ENCODE results near the gene TRIM28.

TRIM28 gene

DNA sequence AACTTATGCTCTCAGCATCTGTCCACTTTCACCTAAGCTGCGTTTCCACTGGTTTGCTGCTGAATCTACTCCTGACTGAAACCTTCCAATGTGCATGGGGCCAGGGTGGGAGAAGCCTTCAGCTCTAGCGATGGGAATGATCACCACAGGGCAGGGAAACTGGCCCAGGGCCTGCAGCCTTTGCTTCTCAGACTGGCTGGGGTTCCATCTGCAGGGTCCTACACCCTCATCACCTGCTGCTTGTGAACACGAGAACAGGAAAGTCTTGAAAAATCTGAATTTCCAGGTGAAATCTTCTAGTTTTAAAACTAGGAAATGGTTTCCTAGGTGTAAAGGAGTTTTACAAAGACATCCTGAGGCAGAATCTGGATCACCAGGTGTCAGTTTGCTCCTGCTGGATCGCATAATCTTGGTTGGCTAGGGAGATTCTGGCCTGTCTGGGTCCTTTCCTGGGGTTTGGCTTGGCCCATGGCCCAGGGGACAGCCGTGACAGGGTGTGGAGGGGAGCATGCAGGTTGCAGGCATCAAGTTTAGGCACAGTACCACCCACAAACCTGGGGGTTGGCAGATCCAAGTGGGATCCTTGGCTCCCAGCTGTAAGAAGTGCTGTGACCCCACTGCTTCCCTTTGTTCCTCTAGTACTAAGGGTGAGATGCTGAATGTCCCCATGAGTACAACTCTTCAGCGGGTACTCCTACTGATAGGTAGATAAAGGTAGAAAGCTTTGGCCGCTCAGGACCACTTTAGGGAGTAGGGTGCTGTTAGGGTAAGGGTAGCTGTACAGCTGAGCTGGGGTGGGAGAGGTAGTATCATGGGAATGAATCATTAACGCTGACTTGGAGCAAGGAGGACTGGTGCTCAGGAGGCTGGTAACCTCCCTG is 16.4 kb downstream of the TRIM28 start:
- no peak for DNase-seq (ENCODE audit: low read depth in 2 of 2)

DNA sequence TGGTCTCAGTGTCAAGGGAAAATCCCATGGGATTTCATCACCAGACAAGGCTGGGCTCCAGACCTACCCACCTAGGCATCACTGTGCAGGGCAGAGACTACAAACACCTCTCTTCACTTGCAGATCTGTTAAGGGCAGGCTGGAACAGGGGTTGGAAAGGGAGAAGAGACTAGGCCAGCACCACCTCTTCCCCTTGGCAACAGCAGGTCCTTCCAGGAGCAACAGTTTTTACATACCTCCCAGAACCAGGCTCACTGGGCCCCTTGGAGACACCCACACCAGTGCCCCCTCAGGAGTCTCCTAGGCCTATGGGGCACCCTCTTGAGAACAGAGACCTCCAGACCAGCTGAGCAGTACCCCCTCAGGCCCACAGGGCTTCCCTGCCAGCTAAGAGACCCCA is 17.1 kb downstream of the TRIM28 start:
- DNase-seq (ENCODE audit: low read depth in 2 of 2), result no peak

DNA sequence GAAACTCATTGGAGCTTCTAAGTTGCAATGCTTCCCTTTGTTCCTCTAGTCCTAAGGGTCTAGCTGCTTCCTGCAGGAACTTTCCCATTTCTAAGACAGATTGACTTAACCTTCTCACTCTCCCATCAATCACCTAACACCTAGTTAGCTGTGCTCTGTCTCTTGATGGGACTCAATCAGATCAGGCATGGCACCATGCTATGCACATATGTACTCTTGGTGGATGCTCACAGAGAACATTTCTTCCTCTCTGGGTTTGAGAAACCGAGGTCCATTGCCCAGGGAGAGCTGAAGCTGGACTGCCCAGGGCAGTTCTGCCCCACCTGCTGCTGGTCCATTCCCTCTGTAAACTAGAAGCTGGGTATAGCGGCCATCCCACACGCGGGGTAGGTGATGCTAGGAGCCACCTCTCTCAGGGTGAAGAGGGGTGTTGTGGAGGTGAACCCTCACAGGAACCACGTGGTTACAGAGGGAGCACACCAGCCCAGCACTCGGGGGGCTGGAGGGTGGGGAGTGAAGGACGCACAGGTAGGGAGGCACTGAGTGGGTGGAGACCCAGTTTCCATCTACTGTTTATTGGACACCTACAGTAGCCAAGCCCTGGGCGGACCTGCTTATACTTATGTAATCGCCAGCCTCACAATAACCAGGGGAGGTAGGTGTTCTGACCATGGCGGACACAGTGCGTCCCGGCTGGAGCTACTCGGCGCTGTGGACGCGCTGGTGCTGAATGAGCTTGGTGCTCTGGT is 17.7 kb downstream of the TRIM28 start:
- DNase-seq (ENCODE audit: low read depth in 2 of 2), result no peak

DNA sequence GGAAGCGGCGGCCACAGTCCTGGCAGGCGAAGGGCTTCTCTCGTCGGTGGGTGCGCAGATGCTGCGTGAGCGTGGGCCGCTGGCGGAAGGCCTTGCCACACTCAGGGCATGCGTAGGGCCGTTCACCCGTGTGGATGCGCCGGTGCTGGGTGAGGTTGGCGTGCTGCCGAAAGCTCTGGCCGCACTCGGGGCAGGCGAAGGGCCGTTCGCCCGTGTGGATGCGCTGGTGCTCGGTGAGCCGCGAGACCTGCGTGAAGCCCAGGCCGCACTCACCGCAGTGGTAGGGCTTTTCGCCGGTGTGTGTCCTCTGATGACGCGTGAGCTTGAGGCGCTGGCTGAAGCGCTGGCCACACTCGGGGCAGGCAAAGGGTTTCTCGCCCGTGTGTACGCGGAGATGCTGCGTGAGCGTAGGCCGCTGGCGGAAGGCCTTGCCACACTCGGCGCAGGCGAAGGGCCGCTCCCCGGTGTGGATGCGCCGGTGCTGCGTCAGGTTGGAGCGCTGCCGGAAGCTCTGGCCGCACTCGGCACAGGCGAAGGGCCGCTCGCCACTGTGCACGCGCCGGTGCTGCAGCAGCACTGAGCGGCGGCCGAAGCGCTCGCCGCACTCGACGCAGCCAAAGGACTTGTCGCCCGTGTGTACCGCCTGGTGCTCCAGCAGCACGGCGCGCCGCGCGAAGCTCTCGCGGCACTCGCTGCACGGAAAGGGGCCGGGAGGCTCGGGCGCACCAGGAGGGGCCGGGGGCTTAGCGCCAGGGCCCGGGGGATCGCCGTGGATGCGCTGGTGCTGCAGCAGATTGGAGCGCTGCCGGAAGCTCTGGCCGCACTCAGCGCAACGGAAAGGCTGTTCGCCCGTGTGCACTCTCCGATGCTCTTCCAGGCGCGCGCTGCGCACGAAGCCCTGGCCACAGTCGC is 18.5 kb downstream of the TRIM28 start:
- DNase-seq (ENCODE audit: low read depth in 2 of 2), result no peak

DNA sequence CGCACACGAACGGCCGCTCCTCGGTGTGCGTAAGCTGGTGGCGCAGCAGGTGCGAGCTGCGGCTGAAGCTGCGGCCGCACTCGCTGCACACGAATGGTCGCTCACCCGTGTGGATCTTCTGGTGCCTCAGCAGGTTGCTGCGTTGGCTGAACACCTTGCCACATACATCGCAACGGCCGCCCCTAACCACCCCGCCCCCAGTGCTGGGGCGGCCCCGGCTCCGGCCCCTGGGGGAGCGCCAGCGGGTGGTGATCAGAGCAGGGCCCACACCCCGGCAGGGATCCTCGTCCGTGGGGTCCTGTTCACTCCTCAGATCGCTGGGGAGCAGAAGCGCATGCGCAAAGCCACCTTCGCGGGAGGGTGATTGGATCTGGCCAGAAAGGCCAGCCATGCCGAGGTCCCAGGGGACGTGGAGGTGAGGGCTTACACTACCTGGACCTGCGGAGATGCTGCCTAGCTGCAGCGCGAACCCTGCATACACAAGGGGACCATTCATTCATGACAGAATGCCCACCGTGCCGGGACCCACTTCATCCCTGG is 19.2 kb downstream of the TRIM28 start:
- DNase-seq (ENCODE audit: low read depth in 2 of 2), result no peak

DNA sequence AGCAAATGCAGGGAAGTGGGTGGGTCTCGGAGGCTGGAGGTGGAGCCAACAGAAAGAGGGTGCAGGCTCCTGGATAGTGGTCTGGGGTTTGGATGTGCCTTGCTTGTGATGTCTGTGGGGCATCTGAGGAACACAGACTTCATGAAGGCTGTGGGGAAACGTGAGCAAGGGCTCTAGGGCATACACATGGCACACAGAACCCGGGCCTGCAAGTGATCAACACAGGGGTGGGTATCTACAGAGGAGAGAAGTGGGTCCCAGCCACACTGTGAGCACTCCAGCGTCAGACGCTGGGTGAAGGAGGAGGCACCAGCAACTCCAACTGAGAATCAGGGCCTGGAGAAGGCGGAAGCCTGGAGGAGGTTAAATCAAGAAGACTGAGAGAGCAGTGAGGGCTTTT is 20.0 kb downstream of the TRIM28 start:
- DNase-seq (ENCODE audit: low read depth in 2 of 2), result no peak

DNA sequence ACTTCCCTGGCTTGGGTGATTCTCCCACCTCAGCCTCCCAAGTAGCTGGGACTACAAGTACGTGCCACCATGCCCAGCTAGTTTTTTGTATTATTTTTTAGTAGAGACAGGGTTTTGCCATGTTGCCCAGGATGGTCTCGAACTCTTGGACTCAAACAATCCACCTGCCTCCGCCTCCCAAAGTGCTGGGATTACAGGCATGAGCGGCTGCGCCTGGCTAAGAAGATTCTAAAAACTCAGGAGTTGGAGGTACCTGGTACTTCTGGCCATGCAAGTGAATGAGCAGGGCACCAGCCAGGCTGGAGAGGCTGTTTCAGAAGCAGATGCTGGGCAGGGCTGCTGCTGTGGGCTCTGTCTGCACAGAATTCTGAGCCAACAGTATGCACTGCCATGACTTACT is 23.1 kb downstream of the TRIM28 start:
- no peak for DNase-seq (ENCODE audit: low read depth in 2 of 2)

DNA sequence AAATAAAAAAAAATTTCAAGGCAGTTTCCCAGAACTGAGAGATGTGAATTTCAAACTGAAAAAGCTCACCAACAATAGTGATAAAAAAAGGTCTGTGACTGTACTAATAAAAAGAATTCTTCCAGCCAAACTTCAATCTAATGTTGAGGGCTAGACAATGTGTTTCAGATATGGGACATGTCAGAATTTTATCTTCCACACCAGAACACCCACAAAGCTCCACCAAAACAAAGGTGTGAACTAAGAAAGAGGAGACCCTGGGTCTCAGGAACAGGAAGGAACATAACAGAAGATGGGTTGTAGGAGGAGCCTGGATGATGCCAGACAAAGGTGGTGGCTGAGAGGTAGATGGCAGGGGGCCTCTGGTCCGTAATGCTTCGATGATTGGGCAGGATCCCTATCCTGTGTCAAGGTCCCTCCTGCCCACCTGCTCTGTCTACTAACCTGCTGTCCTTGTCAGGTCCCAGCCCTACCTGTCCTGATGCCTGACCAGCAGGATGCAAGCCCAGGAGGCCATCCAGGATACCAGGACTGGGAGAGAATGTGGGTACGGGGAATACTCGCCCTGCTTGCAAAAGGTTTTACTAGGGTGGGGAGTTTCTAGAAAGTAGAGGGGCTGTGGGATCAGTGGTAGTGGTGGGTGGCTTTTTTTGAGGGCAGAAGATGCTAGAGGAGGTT is 24.7 kb downstream of the TRIM28 start:
- DNase-seq (ENCODE audit: low read depth in 2 of 2), result no peak

DNA sequence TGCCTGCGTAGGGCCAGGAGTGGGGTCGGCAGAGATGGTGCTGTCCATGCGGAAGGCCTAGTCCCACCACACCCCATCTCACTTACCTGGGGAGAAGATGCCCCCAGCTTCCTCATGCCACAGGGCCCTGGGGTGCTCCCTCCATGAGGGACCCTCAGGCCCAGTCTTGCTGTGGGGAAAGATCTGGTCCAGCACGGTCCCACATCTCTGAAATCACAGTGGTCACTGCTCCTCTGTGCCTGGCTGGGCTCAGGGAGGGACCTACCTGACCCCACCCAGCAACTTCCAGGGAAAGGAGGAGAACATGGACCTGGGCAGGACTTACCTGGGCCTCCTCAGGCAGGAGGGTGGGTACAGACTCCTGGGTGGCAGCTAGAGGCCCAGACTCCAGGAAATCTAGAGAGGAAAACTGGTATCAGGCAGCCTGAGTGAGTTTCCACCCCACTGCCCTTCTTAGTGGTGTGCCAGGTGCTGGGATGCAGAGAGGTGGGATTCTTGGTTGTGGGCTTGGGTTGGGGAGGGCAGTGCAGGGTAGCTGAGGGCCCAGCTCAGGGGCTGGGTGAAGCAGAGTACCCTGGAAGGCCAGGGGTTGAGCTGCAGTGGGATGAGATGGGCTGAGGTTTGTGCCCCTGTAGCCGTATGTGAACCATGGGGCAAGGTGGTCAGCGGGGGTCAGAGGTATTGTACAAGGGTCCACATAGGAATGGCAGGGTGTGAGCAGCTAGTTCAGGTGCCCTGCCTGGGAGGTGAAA is 25.5 kb downstream of the TRIM28 start:
- no peak for DNase-seq (ENCODE audit: low read depth in 2 of 2)

DNA sequence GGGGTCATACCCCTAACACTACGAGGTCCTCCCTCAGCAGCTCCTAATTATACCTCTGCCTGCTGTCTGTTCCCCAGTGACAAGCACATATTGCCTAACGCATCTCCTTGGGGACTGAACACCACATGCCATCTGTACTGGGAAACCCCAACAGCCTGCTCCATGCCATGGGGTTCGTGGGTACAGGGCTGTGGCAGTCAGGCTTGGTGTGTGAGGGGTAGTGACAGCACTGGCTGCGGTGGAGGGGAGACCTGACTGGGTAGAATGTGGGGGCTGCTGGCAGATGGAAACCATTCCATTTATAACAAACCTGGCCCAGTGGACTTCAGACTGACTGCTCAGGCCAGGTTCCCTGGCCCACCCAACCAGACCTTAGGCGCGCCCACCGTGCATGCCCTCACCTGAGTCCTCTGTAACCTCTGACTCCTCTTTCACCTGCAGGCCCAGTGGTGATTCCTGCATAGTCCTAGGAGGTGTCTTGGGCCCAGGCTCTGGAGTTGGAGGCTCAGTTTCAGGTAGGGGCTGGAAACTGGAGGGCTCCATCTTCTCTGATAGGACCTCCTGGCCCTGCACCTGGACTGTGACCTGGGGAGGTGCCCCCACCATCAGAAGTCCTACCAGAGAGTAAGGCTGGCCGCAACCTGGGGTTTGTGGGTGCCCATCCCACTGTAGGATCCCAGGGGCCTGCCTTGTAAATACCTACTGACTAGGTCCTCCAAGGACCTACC is 26.2 kb downstream of the TRIM28 start:
- no peak for DNase-seq (ENCODE audit: low read depth in 2 of 2)

DNA sequence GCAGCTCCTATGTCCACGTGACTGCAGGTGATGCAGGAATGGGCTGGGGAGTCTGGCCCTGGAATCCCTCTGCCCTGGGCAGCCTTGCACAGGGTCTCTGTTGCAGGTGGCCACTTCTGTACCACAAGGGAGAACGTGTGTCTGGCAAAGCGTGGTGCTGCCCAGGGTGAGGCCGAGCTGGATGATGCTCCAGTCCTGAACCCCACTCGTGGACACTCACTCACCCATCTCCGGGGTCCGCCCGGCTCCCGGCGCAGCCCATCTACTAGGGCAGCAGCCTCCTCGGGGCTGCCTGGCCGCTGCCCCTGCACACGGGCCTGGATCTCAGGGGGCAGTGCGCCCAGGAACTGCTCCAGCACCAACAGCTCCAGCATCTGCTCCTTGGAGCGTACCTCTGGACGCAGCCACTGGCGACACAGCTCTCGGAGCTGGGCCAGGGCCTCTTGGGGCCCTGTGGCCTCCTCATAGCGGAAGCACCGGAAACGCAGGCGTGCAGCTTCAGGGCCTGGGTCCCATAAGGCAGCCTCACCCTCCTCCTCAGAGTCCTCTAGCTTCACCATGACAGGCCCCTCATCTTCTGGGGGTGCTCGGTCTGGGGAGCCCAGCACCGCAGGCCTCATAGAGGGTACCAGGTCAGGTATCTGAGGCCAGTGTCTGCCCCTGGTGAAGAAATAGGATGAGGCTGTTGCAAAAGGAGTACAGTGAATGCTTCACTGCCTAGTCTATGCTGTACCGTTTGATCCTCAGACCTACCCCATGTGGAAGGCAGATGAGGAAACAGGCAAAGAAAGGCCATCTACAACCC is 27.1 kb downstream of the TRIM28 start:
- DNase-seq (ENCODE audit: low read depth in 2 of 2), result no peak

DNA sequence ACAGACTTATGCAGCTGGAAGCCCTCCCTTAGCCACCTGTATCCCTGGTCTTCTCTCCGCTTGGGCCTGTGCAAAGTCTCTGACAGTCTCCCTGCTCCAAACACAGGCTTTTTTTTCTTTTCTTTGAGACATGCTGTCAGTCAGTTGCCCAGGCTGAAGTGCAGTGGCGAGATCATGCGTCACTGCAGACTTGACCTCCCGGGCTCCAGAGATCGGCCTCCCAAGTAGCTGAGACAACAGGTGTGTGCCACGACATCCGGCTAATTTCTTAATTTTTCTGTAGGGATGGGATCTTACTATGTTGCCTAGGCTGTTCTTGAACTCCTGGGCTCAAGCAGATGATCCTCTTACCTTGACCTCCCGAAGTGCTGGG is 27.7 kb downstream of the TRIM28 start:
- no peak for DNase-seq (ENCODE audit: low read depth in 2 of 2)

DNA sequence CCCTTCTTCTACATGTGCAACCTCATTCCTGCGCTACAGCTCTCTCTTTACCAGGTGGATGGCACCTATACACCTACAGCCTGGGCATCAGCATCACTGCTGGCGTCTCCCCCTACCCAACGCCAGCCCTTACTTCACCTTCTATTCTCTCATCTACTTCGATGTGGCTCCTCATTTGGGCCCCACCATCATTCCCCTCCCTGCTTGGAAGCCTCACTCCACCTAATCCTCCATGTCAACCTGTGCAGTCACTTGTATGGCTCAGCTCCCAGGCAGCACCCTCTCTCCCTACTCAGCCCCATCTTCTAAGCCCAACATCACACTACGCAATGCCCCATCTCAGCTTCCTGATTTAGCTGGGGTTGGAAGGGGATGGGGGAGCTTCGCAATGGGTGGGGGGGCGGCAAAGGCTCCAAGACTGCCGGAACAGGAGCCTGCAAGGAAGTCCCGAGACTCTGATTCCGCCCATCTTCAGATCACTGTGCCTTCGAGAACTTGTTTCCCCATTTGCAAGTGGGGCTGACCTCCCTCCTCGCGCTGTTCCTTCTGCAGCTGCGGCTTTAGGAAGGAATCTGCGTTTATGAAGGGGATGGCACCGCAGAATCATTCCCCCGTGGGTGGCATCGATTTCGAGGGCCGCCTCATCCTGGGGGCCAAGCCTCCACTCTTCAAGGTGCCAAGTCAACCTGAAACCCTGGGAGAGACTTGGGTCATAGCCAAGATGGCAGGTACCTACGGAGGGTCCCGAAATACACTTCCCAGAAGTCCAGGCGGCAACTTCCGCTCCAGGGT is 28.4 kb downstream of the TRIM28 start:
- no peak for DNase-seq (ENCODE audit: low read depth in 2 of 2)

DNA sequence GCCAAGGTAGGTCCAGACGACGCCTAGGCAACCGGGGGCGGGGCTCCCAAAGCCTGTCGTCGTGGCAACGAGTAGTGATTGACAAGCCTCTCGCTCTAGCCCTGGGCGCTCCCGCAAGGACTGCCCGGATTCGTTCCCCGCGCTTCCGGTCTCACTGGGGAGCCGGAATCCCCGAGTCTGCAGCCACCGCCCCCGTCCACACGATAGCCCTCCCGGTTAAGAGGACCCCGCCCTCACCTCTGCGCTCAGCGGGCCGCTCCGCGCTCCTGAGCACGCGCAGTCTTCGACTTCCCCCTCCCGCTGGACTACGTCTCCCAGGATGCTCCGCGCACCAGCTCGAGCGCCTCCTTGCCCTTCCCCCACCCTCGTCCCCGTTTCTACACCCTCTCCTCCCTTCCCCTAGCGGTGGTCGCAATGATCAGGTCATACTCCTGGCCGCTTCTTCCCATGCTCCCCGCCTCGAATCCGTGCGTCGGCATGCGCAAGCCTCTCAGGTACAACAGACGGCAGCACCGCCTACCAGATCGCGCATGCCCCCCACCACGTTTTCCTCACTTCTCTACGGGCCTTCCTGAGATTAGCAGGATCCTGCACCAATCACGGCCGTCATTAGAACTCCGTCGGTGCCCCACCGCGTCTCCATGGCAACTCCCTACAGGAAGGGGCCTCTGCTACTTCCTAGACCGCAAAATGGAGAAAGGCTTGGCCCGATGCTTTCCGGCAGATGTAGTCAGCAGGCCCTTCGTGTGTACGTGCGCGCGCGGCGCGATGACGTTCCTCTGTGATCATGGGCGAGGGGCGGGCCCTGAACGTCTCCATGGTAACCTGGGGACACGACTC is 29.2 kb downstream of the TRIM28 start, which contains the start of gene MZF1:
Gene MZF1 (minus strand): TSS at position 518 of the 840 bp plus-strand sequence. CDS start 1,946 bp downstream, outside the sequence.
- peak; percentile 99 to 100 for DNase-seq (ENCODE audit: low read depth in 2 of 2)

DNA sequence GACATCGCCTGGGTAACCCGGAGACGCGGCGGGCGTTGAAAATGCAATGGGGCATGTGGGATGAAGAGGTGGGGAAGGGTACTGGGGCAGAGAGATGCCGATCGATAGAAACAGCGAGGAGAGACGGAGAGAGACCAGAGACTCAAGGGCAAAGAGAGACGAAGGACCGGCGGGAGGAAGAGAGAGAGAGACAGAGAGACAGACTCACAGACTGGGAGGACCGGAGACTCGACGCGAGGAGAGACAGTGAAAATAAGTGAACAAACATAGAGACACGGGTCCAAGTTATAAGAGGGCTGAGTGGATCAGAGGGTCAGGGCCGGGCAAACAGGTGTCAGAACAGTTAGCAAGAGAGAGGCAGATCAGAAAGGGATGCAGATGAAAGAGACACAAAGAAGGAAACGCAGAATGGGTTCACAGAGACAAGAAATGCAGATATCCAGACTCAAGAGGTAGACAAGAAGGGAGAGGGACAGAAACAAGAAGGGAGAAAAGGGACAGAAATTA is 29.8 kb downstream of the TRIM28 start:
- no peak for DNase-seq (ENCODE audit: low read depth in 2 of 2)

DNA sequence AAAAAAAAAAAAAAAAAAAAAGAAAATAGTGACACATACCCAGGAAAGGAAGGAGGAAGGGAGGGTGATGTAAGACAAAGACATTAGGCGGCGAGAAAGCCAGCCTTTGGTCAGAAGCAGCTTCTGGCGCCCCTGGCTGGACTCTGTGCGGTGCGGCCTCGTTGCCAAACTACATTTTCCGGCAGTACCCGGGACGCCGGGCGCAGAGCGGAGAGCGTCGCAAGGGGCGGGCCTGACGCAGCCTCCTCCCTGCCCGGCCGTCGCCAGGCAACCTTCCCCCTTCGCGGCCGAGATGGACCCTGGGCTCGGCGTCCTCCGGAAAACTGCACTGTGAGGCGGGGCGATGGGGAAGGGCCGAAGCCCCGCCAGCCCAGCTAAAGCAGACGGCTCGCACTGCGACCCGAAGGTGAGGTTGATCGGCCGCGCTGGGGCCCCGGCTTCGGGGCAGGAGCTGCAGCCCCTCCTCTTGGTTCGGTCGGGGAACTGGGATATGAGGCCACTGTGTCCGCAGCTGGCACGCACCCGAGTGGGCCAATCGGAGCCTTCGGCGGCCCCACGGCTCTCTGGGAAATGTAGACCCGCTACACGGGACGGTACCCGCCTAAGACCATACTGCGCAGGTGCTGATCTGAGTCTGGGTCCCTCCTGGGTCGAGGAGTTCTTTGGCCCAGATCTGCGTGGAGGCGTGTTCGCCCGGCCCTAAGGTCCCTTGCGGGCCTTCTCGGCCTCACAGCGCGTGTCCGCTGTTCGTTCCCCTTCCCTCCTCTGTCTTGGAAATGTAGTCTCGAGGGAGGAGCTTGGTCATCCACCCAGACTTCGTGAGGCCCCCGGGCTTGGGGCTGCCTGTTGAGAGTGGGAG is 31.5 kb downstream of the TRIM28 start:
- DNase-seq (ENCODE audit: low read depth in 2 of 2), result peak in 1 of 2 donors; percentile 50

Measured in stimulated activated CD8-positive, alpha-beta memory T cell treated with anti-CD3 and anti-CD28 coated beads, Interleukin-7, amount 100 ng/mL, for 1 hour (primary cell).